DMS153 (cell line): ENCODE results near the gene PZP.

Experiments used
- DNase-seq: peaks from one replicate; lab custom pipeline; 2025; lab: John Stamatoyannopoulos, UW

PZP gene

DNA sequence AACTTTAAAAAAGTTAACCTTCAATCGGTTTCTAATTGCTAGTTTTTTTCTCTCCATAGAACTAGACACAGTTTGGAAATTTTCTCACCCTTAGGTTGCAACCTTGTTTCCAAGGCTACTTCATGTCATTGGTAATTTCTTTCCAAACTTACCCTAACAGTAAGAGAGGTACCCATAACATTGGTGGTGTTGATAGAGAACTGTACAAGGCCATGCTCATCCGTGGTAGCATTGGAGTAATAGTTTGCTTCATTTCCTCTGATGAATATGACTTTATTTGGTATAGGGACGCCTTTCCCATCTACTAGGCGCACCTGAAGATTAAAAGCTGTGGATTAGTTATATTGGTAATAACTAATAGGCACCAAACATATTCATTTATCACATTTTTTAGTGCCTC lies 104.1 kb downstream of the PZP start:
- DNase-seq = no peak

GRCh38 chr12:9103050-9103849 lies 104.9 kb downstream of the PZP start:
- DNase-seq = no peak

- no peak for DNase-seq
Measured at GRCh38 chr12:9101018-9101687, 107.0 kb downstream of the PZP start.

DNA sequence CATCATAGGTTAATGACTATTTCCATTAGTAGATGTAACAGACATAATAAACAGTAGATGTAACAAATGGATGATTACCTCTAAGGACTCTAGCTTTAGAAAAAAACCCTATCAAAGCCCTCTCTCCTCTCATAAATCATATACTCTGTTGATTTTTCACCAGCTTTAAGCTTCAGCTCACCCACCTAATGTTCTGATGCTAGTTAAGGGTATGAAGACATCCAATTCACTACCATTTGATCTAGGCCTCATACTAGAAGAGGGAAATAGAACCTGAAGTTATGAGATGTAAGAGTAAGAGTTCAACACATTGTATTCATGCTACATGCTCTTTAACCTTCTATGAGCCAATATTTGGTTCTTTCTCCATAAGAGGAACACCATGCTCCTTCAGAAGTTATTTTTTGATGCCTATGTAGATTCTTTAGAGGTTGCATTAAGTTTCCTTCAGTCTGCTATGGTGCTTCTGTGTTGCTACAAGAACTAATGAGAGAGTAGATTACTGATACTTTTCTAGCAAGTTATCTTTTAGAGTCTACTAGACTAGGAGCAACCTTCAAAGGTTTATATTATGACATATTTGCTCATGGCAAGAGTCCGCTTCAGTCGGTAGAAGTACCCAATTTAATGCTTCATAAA lies 108.5 kb downstream of the PZP start:
- DNase-seq = no peak
